ENCODE data around the gene C1orf35. TPM values are rescaled to one million over a fixed set of nuclear protein-coding genes. Genes with fewer than 3 reads are reported as not detected.

Gene C1orf35
- total and polyA plus RNA-seq, 12 donors: 5.0 to 42.0 (median 15.7) TPM

GRCh38 chr1:228151180-228151925, 48.2 kb upstream of the C1orf35 start:
- WGBS, 4 donors: 66 to 77% (median 69%) methylated on average over 7 to 12 of the region's 12 CpGs
- H3K36me3 ChIP-seq (replicated peaks in 1 of 2): peaks cover 0 to 25% of the 10 kb centered on the region in 2 donors
- H3K27me3 ChIP-seq: no peaks in the 10 kb centered on the region
- peaks cover 6 to 25% of the 10 kb centered on the region in 2 donors for H3K4me1 ChIP-seq (replicated peaks in 1 of 2)
- H3K9me3 ChIP-seq (replicated peaks in 1 of 3): no peaks in the 10 kb centered on the region
- no peak for TF ChIP-seq POLR2A (IDR thresholded peaks at IDR 0.05)
- TF ChIP-seq, protein P1, sequence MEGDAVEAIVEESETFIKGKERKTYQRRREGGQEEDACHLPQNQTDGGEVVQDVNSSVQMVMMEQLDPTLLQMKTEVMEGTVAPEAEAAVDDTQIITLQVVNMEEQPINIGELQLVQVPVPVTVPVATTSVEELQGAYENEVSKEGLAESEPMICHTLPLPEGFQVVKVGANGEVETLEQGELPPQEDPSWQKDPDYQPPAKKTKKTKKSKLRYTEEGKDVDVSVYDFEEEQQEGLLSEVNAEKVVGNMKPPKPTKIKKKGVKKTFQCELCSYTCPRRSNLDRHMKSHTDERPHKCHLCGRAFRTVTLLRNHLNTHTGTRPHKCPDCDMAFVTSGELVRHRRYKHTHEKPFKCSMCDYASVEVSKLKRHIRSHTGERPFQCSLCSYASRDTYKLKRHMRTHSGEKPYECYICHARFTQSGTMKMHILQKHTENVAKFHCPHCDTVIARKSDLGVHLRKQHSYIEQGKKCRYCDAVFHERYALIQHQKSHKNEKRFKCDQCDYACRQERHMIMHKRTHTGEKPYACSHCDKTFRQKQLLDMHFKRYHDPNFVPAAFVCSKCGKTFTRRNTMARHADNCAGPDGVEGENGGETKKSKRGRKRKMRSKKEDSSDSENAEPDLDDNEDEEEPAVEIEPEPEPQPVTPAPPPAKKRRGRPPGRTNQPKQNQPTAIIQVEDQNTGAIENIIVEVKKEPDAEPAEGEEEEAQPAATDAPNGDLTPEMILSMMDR (IDR thresholded peaks at IDR 0.05): no peak
- DNase-seq: peak in 3 of 7 donors; percentile 11 to 18 (median 13)
- intact Hi-C loops (cut with DNase I): no loop called here
- H3K4me3 ChIP-seq: no peak overlapping the region
- H3K27ac ChIP-seq: peak overlapping the region in 3 of 5 donors; percentile 56 to 90 (median 78)

DNA sequence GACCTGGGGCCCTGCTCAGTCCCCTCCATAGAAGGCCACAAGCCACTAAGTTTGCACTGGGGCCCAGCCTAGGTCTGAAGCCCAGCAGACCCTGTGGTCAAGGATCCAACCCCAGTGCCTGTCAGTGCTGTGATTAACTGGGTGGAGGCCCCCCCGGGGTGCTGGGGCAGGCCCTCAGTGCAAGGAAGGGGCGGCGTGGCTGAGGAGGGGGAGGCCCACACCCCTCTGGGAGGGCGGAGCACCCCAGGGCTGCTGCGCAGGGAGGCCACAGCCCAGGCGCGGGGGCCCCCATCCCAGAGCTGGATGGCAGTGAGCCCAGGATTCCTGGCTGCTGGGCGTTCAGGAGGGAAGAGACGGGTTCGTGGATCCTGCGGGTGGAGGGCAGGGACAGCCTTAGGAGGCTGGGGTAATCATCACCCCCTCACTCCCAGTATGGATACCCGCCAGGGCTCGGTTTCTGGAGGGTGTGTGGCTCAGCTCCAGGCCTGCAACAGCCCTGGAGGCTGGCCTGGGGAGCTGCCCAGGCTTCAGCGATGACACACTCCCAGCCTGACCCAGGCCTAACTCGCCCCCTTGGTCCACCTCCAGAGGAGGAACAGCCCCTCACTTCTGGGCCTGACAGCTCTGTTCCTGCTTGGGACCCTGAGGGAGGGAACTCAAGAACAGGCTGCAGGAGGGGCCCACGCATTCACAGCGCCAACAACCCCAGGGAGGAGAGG, 47.5 kb upstream of the C1orf35 start:
- Histone ChIP-seq H3K4me1 (replicated peaks in 1 of 2) (peaks cover 6 to 25% of the 10 kb centered on the region in 2 donors), H3K27ac (peak overlapping the region in 4 of 5 donors; percentile 50 to 90 (median 67)), H3K36me3 (replicated peaks in 1 of 2) (peaks cover 0 to 25% of the 10 kb centered on the region in 2 donors), H3K9me3 (replicated peaks in 1 of 3) (no peaks in the 10 kb centered on the region), H3K4me3 (peak overlapping the region in 1 of 4 donors; percentile 29), H3K27me3 (no peaks in the 10 kb centered on the region)
- TF ChIP-seq, protein P1 (IDR thresholded peaks at IDR 0.05): no peak
- TF ChIP-seq POLR2A (IDR thresholded peaks at IDR 0.05): no peak
- 31 to 69% (median 35%) methylated on average over 3 to 17 of the region's 17 CpGs for WGBS, 4 donors
- intact Hi-C loops (cut with DNase I): no loop called here
- peak; percentile 48 to 73 (median 71) for DNase-seq

DNA sequence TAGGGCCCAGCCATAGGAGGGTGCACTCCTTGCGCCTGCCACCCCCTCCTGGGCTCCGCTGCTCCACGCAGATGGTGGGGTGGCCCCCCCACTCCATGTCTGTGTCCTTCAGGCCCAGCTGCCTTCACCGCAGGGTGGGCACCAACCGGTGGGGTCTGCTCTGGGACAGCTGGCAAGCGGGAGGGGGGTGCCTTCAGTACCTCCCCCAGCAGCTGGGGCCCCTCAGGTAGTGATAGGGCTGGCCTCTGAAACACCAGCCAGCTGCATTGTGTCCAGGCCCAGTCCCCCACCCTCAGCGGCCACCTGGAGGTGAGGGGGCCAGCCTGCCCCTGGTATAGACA, 47.0 kb upstream of the C1orf35 start:
- H3K4me1 ChIP-seq (replicated peaks in 1 of 2): peaks cover 6 to 25% of the 10 kb centered on the region in 2 donors

More for the DNA sequence above, 47.0 kb upstream of the C1orf35 start:
- Histone ChIP-seq H3K27ac (peak overlapping the region in 4 of 5 donors; percentile 50 to 90 (median 67)), H3K27me3 (no peaks in the 10 kb centered on the region), H3K4me3 (peak overlapping the region in 1 of 4 donors; percentile 40), H3K9me3 (replicated peaks in 1 of 3) (no peaks in the 10 kb centered on the region), H3K36me3 (replicated peaks in 1 of 2) (peaks cover 0 to 25% of the 10 kb centered on the region in 2 donors)
- peak in 2 of 7 donors; percentile 25 to 28 for DNase-seq
- TF ChIP-seq POLR2A (IDR thresholded peaks at IDR 0.05): no peak
- TF ChIP-seq, protein P1 (IDR thresholded peaks at IDR 0.05): peak in 1 of 6 experiments; percentile 2
- intact Hi-C loops (cut with DNase I): no loop called here
- WGBS, 4 donors: 58 to 80% (median 59%) methylated on average over 1 to 7 of the region's 7 CpGs; no CpG with 5 or more reads in 1 of the 4 donors

All from adrenal gland (tissue), 12 donors.